ENCODE results near the gene MPZL1. TPM values are rescaled to one million over a fixed set of nuclear protein-coding genes. Genes with fewer than 3 reads are reported as not detected.
A peak's percentile ranks its signal among the peaks of the same experiment; 100 is the strongest.

MPZL1 gene
- total and polyA plus RNA-seq, 2 of the 13 experiments (the other 11 are each of a cell fraction or from before 2014, with no cell fraction given): 38.0 to 68.7 TPM

GRCh38 chr1:167803358-167804207 is 81.8 kb downstream of the MPZL1 start (continued):
- TF ChIP-seq HMGXB4 (CRISPR knock-in tag; IDR thresholded peaks at IDR 0.05; ENCODE audit: borderline replicate concordance in 1 of 2, low read depth in 1 of 2): peak; percentile 87 to 89; a peak in 3 of 4 replicates
- TF ChIP-seq, protein P1, sequence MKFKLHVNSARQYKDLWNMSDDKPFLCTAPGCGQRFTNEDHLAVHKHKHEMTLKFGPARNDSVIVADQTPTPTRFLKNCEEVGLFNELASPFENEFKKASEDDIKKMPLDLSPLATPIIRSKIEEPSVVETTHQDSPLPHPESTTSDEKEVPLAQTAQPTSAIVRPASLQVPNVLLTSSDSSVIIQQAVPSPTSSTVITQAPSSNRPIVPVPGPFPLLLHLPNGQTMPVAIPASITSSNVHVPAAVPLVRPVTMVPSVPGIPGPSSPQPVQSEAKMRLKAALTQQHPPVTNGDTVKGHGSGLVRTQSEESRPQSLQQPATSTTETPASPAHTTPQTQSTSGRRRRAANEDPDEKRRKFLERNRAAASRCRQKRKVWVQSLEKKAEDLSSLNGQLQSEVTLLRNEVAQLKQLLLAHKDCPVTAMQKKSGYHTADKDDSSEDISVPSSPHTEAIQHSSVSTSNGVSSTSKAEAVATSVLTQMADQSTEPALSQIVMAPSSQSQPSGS (CRISPR knock-in tag; IDR thresholded peaks at IDR 0.05): 0 out of 2 replicates have a peak, but pooled peaks have one; percentile 27
- no peak for TF ChIP-seq TAF15 (IDR thresholded peaks at IDR 0.05; ENCODE audit: low read depth, low read length, poor library complexity, severe bottlenecking)
- 0 out of 2 replicates have a peak, but pooled peaks have one; percentile 20 for TF ChIP-seq ERF (CRISPR knock-in tag; IDR thresholded peaks at IDR 0.05)
- TF ChIP-seq, protein P2, sequence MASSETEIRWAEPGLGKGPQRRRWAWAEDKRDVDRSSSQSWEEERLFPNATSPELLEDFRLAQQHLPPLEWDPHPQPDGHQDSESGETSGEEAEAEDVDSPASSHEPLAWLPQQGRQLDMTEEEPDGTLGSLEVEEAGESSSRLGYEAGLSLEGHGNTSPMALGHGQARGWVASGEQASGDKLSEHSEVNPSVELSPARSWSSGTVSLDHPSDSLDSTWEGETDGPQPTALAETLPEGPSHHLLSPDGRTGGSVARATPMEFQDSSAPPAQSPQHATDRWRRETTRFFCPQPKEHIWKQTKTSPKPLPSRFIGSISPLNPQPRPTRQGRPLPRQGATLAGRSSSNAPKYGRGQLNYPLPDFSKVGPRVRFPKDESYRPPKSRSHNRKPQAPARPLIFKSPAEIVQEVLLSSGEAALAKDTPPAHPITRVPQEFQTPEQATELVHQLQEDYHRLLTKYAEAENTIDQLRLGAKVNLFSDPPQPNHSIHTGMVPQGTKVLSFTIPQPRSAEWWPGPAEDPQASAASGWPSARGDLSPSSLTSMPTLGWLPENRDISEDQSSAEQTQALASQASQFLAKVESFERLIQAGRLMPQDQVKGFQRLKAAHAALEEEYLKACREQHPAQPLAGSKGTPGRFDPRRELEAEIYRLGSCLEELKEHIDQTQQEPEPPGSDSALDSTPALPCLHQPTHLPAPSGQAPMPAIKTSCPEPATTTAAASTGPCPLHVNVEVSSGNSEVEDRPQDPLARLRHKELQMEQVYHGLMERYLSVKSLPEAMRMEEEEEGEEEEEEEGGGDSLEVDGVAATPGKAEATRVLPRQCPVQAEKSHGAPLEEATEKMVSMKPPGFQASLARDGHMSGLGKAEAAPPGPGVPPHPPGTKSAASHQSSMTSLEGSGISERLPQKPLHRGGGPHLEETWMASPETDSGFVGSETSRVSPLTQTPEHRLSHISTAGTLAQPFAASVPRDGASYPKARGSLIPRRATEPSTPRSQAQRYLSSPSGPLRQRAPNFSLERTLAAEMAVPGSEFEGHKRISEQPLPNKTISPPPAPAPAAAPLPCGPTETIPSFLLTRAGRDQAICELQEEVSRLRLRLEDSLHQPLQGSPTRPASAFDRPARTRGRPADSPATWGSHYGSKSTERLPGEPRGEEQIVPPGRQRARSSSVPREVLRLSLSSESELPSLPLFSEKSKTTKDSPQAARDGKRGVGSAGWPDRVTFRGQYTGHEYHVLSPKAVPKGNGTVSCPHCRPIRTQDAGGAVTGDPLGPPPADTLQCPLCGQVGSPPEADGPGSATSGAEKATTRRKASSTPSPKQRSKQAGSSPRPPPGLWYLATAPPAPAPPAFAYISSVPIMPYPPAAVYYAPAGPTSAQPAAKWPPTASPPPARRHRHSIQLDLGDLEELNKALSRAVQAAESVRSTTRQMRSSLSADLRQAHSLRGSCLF (CRISPR knock-in tag; IDR thresholded peaks at IDR 0.05; ENCODE audit: borderline replicate concordance): no peak
- TF ChIP-seq, protein P3, sequence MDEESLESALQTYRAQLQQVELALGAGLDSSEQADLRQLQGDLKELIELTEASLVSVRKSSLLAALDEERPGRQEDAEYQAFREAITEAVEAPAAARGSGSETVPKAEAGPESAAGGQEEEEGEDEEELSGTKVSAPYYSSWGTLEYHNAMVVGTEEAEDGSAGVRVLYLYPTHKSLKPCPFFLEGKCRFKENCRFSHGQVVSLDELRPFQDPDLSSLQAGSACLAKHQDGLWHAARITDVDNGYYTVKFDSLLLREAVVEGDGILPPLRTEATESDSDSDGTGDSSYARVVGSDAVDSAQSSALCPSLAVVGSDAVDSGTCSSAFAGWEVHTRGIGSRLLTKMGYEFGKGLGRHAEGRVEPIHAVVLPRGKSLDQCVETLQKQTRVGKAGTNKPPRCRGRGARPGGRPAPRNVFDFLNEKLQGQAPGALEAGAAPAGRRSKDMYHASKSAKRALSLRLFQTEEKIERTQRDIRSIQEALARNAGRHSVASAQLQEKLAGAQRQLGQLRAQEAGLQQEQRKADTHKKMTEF (CRISPR knock-in tag; IDR thresholded peaks at IDR 0.05): peak; percentile 22; the same call in 1 of the 2 replicates
- peak; percentile 91 for TF ChIP-seq STAG1 (CRISPR knock-in tag; IDR thresholded peaks at IDR 0.05)
- TF ChIP-seq ZNF333 (CRISPR knock-in tag; IDR thresholded peaks at IDR 0.05; ENCODE audit: borderline replicate concordance): 0 out of 2 replicates have a peak, but pooled peaks have one; percentile 34
- TF ChIP-seq DPF2 (CRISPR knock-in tag; IDR thresholded peaks at IDR 0.05; ENCODE audit: borderline replicate concordance, low read depth): no peak
- TF ChIP-seq ZNF292 (CRISPR knock-in tag; IDR thresholded peaks at IDR 0.05; ENCODE audit: borderline replicate concordance, low read depth): peak; percentile 32; the same call in 1 of the 2 replicates
- TF ChIP-seq ZNF317 (CRISPR knock-in tag; IDR thresholded peaks at IDR 0.05): 0 out of 2 replicates have a peak, but pooled peaks have one; percentile 27
- peak; percentile 63; the same call in 1 of the 2 replicates for TF ChIP-seq BORCS8-MEF2B (CRISPR knock-in tag; IDR thresholded peaks at IDR 0.05)
- peak; percentile 98 for TF ChIP-seq XRCC5 (optimal IDR thresholded peaks at IDR 0.05; ENCODE audit: low read length)
- TF ChIP-seq ZNF552 (CRISPR knock-in tag; IDR thresholded peaks at IDR 0.05; ENCODE audit: borderline replicate concordance): no peak
